ENCODE results near the gene PREX1.
"Not testable (repeated sequence)": the region's sequence is repeated elsewhere in the genome, so short reads cannot be mapped to it uniquely, and the experiment has no call there.

PREX1 gene

DNA sequence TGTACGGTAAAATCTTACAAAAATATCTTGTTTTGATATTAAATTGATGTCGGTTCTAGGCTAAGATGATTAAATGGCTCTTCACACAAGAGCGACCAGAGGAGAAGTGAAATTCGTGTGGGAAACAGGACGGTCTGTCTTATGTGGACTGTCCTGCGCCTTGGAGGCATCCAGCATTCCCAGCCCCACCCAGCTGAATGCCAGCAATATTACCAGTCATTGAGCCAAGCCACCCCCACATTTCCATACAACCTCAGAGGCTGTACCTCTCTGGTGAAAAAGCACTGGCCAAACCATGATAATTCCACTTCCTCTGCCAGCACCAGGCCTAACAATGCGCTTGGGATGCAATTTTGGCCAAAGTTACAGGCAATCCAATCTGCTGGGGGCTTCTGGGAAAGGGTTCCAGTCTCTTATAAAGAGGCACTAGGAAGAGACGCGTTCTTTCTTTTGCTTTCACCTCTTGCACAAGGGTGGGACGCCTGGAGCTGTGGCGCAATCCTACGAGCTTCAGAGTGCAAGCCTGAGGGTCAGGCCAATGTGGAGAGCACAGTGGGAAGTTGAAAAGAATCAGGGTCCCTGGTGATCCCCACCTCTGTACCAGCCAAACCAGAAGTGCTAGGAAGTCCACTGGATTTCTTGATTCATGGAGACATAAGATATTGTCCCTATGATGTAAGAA, 213.1 kb downstream of the PREX1 start:
- DNase-seq = no peak

GRCh38 chr20:48613926-48614325, 213.9 kb downstream of the PREX1 start:
- DNase-seq = no peak

DNA sequence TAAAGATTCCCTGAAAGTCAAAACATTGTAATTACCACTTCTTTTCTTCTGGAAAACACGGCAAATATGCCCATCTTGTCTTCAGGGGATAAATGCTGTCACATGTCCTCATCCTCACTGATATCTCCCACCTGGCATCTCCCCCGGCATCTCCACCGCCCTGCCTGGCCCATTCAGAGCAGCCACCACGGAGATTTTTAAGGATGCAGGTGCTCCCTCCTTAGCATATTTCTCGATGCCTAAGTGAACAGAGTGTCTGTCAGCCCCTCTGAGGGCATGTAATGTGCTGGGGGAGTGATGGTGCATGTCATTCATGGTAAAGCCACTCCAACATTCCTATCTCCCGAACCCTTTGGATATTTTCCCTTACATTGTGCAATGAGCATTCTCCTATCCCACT, 215.5 kb downstream of the PREX1 start:
- no peak for DNase-seq

DNA sequence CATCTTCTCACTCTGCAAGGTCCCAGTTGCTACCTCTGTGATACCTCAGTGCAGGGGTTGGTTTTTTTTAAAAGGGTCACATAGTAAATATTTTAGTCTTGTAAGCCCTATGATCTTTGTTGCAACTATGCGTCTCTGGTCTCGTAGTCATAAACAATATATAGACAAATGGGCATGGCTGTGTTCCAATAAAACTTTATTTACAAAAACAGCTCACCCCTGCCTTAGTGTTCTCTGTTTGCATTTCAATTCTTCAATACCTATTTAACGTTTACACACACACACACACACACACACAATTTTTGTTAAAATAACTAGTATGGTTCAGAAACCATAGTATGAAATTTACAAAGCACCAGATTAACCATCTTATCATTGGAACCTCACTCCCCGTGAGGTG, 216.8 kb downstream of the PREX1 start:
- no peak for DNase-seq

GRCh38 chr20:48609491-48609978, 218.3 kb downstream of the PREX1 start:
- no peak for DNase-seq

DNA sequence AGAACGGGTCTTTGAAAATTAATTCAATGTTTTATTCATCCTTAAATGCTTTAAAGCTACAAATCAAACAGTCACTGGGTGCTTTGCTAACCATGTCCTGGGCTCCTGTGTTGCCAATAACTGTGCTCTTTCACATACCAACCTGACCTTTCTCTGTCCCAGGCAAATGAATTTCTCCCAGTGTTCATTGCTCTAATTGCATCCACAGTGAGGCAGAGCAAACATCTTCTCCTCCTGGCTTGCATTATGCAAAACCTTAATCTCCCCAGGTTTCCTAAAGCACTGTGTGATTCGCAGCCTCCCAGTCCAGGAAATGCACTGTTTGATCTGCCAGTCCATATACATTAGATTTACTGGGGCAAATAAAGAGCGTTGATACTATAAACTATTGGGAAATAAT, 219.0 kb downstream of the PREX1 start:
- no peak for DNase-seq

GRCh38 chr20:48607544-48607865, 220.3 kb downstream of the PREX1 start:
- no peak for DNase-seq

DNA sequence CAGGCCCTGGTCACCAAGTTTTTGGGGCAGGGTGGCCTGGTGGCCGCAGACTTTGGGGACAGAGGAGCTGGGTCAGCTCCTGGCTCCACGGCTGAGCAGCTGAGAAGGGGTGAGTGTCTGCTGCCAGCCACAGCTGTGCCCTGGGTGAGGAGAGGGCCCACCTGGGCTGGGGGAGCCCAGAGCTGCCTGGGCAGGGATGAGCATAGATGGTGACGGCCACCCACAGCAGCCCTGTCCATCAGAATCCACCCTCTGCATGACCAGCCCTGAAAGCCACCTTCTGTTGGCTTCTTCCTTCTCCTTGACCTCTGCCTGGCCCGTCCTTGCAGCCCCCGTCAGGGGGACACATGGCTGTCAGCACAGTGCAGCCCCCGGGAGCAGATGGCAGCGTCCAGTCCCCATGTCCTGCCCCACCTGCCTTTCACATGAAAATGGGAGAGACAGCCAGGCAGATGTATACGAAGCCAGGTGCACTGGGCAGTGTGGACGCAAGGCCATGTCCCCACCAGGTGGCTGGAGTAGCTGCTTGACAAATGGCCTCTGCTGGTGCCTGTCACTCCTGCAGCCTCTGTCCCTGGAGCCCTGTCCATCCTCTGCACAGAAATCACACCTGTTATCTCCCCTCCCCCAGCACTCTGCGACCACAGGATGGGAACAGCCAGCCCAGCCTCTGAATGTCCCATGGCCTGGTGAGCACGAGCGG, 220.8 kb downstream of the PREX1 start:
- no peak for DNase-seq

DNA sequence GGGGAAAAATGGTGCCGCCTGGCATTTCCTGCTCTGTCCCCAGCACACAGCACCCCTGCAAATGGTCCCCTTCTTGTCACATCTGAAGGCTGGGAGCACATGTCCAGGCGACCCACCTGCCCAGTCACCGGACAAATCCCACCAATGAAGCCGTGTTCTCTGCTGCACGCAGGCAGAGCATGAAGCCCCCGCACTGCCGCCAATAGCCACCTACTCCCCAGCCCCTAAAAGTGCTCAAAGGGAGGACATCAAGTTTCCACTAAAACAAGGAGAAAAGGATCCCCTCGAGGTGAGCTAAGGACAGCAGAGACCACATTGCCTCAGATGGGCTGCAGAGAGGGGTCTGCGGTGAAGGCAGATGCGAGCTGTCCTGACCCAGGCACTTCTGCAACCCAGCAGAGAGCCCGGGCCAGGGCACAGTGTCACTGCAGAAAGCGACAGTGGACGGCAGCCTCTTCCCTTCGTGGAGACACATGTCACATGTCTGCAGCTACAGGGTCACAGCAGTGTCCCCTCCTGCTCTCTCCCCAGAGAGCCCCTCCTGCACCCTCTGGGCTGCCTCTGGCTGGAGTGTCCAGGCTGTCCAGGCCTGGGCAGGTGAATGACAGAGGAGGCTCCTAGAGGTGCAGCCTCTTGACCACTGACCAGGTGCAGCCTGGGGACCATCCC, 221.5 kb downstream of the PREX1 start:
- no peak for DNase-seq

DNA sequence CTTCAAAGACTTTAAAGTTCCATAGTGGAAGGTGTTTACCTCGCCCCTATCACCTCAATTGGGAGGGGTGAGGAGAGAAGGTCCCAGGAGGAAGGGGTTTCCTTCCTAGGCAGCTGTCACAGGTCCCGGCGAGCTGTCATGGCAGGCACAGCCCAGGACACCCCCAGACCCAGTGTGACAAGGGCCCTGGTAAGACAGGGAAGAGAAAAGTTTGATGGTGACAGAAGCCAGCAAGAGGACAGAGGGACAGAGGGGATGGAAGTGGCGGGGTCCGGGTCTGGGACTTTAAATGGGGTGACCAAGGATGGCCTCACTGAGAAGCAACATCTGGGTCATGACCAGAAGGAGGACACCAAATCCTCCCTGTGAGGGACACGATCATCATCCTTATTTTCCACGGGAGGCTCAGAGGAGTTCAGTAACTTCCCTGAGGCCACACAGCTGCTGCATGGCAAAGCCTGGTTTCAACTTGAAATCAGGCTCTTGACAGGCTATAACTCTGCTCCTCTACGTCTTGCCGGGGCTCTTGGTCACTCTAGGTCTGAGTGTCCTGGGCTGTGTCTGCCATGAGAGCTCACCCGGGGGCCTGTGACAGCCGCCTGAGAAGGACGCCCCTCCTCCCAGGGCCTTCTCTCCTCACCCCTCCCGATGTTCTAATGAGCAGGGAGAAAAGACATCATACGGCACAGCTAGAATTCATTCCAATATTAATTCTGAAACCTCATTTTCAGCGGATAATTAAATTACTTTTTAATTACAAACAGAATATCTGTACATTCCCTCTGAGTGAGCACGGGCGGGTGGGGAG, 222.2 kb downstream of the PREX1 start:
- no peak for DNase-seq

- DNase-seq = no peak
Observed at GRCh38 chr20:48604936-48605335, 222.9 kb downstream of the PREX1 start.

DNA sequence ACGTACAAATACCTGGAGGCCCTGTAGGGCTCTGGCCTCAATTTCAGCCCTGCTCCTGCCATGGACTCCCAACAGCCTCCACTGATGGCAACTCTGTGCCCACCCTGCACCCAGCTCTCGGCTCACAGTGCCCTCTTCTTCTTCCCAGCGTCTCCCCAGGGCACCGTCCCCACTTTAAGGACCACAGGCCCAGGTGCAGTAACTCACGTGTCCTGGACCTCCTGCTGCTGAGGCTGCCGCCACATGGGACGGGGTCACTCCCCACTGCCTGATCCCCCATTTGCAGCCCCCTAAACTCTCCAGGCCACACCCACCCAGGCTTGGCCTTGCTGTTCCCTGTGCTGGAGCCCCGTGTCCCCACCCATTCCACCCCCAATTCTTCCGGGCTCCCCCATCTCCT, 223.4 kb downstream of the PREX1 start:
- DNase-seq = no peak

DNA sequence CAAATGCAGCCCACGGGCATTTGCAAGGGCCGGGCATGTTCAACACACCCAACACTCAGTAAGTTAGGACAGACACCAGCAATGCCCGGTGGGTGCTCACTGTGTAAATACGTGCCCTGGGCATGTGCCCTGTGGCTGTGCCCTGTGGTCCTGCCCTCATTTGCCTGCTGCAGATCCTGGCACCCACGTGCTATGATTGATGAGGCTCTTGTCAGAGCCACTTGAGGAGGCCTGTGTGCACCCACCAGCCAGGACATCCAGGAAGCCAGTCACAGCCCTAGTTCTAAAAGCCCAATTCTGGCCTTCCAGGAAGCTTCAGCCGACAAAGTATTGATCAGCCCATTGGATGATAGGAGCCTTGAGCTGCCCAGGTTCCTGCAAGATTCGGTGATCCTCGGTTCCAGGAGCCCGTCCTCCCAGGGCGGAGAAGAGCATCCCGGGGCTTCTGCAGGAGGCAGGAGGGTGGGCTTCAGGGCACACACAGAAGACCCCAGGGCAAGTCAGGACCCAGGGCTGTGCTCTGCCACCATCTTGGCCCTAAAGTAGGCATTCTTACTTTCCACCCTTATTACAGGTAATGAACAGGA, 223.9 kb downstream of the PREX1 start:
- DNase-seq = no peak

GRCh38 chr20:48603116-48603818, 224.5 kb downstream of the PREX1 start:
- no peak for DNase-seq

DNA sequence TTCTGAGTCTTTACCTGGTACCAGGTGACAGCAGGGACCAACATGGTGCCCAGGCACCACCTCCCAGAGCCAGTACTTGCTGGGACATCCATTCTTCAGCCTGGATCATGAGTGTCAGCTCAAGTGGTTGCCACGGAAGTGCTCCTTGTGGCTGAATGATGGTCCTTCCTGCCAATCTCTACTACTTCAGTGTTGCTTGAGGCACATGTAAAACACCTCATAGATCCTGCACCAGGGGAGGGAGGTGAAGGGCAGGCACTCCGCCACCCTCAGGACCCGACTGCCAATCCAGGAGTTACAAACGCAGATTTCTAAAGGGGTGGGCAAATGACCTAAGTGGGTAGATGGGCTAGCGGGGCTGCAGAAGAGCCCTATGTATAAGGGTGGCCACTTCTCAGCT, 226.0 kb downstream of the PREX1 start:
- DNase-seq = no peak

DNA sequence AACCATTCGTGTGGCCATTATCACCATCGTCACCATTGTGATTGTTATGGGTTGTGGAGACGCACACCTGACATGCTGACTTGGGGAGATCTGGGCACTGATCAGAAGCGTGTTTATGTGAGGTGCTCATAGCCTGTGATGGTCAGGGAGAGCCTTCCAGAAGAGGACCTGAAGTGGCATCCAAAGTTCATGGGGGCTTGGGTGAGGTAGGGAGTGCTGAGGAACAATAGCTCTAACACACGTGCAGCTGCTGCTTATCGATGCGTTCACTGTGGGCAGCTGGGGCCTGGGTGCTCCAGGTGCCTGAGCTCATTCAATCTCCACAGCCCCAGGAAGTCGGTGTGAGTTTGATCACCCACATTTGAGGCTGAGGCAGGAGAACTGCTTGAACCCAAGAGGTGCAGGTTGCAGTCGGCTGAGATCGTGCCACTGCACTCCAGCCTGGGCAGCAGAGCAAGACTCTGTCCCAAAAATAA, 227.3 kb downstream of the PREX1 start:
- DNase-seq = no peak

GRCh38 chr20:48599748-48600469, 227.9 kb downstream of the PREX1 start:
- DNase-seq = no peak

DNA sequence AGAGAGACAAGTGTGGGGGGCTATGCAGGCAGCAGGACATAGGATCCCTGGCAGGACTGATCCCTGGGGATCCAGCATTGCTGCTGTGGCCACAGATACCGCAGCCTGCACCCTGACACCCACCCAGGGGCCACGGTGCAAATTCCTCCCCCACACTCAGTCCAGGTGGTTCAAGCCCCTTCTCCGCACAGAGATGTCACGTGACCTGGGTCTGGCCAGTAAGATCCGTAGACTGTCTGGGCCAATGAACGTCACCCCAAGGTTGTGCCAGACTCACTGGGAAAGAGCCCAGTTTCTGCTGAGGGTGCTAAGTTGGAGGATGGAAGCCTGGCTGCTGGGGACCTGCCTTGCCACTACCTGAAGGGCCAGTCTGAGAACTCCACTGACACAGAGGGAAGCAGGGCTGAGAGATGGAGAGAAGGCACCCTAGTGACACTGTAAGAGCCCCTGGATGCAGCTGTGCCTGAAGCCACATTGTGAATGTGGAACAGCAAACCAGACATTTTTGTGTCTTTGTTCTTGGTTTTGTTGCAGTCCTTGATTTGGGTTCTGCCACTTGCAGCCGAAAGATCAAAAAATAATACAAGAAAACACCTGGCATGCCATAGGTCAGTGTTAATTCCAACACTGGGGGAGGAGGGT, 228.6 kb downstream of the PREX1 start:
- DNase-seq = no peak

- DNase-seq = not testable (repeated sequence)
Observed at GRCh38 chr20:48598303-48598941, 229.4 kb downstream of the PREX1 start.

GRCh38 chr20:48597521-48598302, 230.1 kb downstream of the PREX1 start:
- no peak for DNase-seq
